Measurements from ENCODE around the gene ATP11B.
"Not testable (repeated sequence)": the region's sequence is repeated elsewhere in the genome, so short reads cannot be mapped to it uniquely, and the experiment has no call there.

The ATP11B gene

DNA sequence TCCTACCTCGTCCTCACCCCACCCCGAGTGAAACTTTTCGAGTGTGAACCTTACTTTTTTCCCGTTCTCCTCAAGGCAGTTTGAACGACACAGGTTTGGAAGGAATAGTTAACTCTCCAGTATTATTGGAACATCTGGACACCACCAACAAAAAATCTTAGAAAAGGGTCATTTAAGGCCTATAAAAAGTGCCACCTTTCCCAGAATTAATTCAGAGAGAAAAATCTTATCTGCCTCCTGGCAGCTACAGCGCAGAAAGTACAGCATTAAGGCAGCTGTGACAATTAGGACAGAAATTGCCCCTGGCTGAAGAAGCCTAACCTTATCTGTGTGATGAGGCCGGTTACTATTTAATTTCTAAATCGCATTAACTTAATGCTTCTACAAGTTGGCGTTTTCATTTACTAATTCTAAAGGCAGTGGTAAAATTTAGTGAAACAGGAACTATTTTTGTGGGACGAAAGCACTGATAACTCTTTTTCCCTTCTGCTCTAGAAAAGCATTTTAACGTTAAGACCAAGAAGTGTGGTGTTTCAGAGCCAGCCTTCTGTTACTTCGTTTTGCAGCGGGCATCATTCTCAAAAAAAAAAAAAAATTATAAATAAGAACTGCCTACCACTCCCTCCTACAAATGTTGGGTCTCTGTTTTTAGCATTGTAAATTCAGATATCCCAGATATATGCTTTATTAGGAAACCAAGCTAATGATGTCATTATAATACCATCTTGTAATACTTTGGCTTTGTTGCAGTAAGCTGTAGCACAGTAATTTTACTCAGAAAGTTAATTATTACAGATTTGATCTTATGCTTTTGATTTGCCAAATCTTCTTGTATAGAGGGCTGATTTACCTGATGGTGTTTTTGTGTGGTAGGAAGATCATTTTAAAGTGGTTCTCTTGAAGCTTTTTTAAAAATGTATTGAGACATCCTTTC, 1.4 kb downstream of the ATP11B start:
- no peak for DNase-seq (ENCODE audit: low read depth in 2 of 2)

DNA sequence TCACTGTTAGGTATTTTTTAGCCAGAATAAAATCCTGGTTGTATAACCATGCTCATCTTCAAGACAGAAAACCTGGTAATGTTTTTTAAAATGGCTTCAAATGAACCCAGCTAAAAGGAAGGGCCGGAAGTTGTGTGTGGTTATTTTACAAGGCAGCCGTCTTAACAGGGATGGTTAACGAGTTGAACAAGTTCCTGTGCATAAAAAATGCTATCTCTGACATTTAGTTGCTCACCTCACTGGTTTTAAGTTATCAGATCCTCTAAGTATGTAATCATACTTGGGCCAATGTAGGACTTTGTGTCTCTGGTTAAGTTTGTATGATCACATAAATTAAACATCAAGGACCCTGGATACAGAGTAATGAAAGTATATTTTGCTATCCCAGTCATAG, 2.1 kb downstream of the ATP11B start:
- no peak for DNase-seq (ENCODE audit: low read depth in 2 of 2)

DNA sequence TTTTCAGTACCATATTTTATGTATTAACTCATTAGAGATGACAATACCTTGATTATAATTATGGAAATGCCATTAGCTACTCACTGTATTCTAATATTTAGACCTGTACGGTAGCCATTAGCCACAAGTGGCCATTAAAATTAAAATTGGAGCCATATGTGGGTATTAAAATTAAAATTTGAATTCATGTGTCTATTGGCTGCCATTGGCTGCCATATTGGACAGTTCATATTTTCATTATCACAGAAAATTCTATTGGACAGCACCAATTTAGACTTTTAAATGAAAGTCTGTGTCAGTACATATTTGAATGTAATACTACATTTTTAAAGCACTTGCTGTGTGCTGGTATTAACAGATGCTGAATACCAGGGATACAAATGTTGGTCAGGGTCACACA, 3.0 kb downstream of the ATP11B start:
- DNase-seq (ENCODE audit: low read depth in 2 of 2): no peak

DNA sequence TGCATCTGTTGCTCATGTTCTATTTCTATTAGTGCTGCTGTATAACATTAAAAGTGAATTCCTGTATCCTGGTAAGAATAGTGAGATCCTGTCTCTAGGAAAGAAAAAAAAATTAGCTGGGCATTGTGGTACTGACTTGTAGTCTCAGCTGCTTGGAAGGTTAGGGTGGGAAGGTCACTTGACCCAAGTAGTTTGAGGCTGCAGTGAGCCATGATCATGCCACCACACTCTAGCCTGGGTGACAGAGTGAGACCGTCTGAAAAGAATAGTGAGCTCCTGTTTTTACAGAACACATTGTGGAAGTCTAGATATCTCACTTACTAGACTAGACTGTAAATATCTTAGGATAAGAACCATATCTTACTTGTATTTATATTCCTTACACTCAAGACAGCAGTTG, 4.6 kb downstream of the ATP11B start:
- no peak for DNase-seq (ENCODE audit: low read depth in 2 of 2)

DNA sequence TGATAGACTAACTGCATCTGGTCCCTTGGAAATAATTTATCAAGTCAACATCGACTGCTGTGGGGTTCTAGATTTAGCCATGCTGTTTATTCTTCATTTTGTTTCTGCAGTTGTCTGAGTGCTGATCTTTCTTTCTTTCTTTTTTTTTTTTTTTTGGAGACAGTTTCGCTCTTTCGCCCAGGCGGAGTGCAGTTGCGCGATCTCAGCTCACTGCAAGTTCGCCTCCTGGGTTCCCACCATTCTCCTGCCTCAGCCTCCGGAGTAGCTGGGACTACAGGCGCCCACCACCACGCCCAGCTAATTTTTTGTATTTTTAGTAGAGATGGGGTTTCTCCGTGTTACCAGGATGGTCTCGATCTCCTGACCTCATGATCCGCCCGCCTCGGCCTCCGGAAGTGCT, 5.8 kb downstream of the ATP11B start:
- DNase-seq (ENCODE audit: low read depth in 2 of 2): not testable (repeated sequence)

DNA sequence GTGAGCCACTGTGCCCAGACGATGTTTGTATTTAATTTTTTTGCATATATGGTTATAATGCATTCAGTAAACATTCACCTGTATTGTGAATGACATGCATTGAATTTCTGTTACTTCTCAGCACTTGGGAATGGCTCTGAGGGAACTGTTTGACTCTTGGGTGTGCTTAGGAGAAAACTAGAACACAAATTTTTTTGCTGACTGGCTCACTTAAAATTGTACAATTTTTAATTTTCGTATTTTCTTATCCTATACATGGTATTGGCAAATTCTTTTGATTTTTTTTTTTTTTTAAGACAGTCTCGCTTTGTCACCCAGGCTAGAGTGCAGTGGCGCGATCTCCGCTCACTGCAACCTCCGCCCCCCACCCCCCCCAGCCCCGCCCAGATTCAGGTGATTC, 7.2 kb downstream of the ATP11B start:
- no peak for DNase-seq (ENCODE audit: low read depth in 2 of 2)

DNA sequence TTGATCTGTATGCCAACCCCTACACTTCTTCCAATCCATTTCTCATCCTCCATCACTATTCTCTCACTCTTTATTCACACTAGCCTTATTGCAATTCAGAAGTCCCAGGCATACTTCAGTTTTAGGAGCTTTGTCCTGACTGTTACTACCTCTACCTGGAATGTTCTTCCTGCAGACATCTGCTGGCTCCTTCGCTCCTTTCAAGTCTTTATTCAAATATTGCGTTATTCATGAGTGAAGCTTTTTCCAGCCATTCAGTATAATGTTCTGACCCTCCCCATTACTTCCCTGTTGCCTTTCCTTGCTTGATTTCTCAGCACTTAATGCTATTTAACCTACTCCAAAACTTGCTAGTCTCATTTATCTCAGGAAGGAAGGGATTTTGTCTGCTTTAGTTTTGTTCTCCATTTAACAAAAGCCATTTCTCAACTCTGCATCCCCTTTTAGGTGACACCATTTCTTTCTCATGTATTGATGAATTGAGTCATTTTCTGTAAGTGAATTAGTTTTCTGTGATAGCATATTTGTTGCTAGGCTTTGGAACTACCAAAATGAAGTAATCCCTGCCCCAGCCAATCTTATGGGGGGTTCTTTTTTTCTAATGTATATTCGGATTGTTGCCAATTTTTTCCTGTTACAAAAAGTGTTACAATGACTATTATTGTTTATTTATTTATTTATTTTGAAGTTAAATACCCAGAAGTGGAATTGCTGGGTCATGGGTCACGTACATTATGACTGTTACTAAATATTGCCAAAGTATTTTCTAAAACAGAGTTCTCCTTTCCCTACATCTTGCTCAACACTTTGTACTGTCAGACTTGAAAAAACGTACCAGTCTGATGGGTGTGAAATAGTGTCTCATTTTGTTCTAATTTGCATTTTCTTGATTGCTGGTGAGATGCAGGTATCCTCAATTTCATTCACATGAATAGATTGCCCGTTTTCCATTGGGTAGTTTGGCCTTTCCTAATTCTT, 9.4 kb downstream of the ATP11B start:
- no peak for DNase-seq (ENCODE audit: low read depth in 2 of 2)

DNA sequence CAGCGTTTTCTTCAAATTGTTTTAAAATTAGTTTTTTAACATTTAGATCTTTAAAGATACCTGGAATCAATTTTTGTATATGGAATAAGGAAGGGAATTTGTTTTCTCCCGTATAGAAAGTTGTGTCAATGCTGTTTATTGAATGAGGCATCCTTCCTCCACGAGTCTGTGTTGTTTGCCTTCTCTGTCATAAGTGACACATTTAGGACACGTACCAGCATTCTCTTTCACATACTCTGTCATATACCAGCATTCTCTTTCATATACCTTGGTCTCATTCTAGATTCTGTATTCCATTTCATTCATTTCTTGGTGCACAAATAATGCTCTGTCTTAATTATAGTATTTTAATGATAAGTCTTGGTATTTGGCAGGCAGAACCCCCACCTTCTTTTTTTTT, 10.3 kb downstream of the ATP11B start:
- no peak for DNase-seq (ENCODE audit: low read depth in 2 of 2)

DNA sequence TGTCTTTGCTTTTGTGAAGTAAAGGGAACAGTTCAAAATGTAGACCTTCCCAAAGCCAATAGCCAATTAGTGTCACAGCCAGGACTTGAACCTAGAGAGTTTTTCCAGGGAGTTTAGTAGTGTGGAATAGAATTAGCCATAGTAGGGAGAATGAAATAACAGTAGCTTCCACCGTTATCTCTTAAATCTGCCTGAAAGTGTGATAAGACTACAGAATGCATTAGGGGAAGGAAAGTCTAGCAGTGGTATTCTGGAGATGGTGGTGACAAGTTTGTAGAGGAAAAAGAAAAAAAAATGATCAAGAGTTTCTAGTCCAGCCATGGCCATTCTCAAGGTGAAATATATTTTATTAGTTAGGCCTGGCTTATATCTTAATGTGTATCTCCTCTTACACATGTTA, 13.8 kb downstream of the ATP11B start:
- no peak for DNase-seq (ENCODE audit: low read depth in 2 of 2)

DNA sequence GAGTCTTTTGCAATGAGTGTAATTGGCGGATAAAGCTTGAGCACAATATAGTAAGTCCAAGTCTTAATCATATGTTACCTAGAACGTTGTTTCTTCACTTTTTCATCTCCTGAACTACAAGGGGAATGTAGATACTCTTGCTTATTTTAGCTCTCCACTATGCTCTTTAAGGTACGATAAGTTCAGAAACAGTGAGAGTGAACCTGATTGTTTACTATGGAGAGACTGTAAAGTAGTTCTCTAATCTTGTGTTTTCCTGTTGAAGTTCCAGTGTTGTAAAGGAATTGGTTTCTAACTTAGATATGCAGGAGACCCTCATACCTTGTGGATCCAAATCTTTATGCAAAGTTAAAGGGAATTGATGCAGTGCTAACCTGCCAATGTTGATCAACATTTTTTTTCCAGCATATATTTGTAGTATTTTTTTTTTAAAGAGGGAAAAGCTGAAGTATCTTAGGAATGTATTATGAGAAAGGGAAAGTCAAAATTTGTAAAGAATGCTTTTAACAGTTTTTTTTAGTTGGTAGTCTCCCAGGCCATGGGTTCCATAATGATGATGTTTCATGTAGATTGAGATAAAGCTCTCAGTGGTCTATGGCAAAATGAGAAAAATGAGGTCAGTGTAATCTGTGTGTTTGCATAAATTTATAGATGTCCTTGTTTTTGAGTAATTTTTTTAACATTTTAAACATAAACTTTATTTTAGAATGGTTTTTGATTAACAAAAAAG, 14.9 kb downstream of the ATP11B start:
- DNase-seq (ENCODE audit: low read depth in 2 of 2): no peak

DNA sequence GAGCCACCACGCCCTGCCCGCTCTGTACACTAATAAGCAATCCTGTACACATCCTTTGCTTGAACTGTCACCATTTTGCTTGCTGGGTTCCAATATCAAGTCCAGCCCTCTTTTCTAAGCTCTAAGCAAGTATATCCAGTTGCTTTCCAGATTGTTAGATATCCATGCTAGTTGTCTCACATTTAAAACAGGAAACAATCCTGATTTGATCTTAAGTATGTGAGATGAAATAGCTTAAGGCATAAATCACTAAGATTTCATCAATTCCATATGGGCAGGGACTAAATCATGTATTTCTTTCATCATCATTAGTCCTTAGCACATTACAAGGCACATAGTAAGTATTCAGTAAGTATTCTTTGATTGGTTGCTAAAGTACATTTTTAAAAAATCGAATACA, 16.2 kb downstream of the ATP11B start:
- DNase-seq (ENCODE audit: low read depth in 2 of 2): no peak

DNA sequence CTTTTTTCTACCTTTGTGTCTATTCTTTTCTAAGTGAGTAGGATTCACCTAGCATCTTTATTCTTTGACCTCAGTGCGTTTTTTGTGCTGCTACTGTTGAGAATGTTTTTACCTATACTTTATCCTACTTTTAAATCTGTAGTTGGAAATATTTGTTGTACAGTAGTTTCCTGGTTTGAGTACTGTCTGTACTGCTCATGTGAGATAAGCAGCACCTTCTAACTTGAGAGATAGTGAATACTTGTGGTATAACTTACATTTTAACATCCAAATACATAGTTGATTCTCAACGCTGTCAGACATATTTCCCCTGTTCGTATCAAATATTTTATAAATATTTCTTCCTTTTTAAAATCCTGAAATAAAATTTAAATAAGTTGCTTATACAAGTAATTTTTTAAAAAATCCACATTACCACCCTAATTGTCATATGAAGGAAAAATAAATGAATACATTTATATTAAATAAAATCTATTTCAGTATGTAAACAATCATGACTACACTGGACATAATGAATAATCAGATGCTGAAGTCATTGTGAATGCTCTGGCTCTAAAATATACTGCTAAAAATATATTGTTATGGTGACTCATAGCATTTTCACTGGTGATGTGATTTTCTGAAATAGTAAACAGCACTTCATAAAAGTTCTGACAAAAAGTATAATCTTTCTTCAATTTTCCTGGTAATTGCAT, 17.4 kb downstream of the ATP11B start:
- DNase-seq (ENCODE audit: low read depth in 2 of 2): no peak

DNA sequence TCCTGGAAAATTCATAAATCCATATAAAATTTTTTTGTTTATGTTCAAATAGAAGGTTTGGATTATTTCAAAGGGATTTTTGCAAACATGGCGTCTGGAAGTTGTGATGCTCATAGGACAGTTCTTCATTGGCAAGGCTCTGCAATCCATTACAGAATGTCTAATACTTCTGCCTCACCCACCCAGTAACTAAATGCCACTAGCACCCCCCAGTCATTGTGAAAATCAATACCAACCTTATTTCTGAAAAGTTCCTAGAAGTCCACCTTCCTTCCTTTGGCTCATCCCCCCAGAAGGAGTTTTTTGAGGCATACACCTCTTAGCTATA, 17.9 kb downstream of the ATP11B start:
- DNase-seq (ENCODE audit: low read depth in 2 of 2): no peak

DNA sequence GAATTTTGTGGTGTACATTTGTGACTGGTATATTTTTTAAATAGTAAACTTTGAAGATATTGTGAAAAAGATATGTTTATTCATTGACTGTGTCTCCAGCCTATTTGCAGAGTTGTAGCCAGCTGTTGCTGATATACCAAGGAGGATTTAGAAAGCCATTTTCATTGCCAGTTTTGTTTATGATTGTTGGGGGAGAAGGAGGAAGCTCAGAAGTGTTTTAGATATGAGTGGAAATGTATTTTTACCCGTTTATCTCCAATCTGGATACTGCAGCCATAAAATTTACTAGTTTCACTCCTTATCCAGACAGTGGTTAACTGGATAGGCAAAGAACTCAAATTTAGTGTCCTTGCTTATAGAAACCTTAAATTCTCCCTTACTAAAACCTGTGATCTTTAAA, 18.8 kb downstream of the ATP11B start:
- no peak for DNase-seq (ENCODE audit: low read depth in 2 of 2)

DNA sequence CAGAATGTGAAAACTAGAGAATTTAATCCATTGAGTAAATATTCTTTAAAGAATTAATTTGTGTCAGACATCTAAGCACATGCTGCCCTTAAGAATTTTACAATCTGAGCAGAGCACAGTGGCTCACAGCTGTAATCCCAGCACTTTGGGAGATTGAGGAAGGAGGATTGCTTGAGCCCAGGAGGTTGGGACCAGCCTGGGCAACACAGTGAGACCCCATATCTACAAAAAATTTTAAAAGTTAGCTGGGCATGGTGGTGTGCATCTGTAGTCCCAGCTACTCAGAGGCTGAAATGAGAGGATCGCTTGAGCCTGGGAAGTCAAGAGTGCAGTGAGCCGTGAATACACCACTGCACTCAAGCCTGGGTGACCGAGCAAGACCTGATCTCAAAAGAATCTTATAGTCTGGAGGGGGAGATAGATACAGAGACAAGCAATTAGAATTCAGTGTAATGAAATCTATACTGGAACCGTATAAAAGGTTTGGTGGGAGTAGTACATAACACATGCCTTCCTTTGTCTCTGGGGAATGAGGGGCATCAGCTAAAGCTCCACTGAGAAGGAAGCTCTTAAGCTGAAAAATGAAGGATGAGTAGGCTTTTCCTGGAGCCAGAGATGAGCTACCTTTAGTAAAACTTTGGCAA, 21.2 kb downstream of the ATP11B start:
- DNase-seq (ENCODE audit: low read depth in 2 of 2): no peak

DNA sequence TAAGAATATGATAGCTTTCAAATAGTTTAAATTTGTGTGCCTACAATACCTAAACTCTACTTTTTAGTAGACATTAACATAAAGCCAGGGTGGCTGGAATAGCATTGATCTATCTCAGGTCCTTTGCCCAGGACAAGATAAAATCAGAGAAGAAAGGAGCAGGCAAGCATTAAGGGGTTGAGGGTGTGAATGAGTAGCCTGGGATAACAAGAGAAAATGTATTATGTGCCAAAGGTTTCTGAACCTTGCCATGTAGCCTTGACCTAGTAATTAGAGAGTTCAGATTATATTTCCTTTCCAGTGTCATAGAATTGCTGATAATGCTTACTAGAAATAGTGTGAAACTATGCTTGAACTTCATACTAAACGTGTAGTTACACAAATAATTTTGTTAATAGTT, 22.9 kb downstream of the ATP11B start:
- DNase-seq (ENCODE audit: low read depth in 2 of 2): no peak

DNA sequence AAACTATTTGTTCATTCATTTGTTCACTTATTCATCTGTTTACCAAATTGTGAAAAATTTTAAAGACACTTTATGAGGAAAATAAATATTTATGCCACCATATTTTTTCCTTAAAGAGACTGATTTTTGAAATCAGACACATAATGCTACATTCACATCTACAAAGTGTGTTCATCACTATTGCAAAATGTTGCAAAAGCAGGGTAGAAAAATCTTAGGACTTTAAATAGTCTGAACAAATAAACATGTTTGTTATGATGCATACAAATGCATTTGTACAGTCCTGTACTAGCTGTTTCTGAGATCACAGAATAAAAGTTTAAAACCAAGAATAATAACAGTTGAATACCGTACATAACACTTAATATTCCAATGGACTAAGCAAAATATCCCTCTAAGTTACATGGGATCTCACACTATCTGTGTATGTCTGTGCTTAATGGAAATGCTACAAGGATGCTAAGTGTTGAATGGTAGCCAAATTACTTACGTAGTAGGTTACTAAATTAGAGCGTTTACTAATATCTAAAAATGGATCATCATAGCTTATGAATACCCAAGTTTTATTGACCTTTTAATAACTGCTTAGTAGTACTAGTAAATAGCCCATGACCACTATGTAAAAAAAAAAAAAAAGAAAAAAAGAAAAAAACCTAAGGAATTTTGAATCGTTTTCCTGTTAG, 25.1 kb downstream of the ATP11B start:
- DNase-seq (ENCODE audit: low read depth in 2 of 2): no peak

DNA sequence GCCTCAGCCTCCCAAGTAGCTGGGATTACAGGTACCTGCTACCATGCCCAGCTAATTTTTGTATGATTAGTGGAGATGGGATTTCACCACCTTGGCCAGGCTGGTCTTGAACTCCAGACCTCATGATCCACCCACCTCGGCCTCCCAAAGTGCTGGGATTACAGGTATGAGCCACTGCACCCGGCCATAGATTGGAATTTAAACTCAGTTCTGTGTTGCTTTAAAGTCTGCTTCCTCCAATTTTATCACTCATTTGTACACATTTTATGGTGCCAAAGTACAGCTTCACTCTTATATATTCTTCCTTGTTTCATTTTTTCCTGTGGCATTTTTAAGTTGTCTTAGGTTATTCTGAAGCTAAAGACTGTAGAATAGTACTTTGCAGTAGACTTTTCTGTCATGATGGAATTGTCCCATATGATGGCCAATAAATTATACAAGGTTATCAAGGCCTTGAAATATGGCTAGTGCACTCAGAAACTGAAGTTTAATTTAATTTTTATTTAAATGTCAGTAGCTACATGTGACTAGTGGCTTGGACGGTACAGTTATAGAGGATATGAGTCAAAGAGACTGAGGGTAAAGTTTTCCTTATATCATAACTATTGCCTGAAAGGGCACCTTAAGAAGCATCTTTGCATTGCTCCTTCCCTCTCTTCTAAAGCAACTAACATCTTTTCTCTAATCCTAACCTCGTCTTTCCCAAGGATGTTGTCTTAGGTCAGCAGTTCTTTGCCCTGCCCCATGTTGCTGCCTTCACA, 28.1 kb downstream of the ATP11B start:
- DNase-seq (ENCODE audit: low read depth in 2 of 2): no peak

DNA sequence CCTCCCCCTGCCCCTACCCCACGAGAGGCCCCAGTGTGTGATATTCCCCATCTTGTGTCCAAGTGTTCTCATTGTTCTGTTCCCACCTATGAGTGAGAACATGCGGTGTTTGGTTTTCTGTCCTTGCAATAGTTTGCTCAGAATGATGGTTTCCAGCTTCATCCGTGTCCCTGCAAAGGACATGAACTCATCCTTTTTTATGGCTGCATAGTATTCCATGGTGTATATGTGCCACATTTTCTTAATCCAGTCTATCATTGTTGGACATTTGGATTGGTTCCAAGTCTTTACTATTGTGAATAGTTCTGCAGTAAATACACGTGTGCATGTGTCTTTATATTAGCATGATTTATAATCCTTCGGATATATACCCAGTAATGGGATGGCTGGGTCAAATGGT, 29.0 kb downstream of the ATP11B start:
- not testable (repeated sequence) for DNase-seq (ENCODE audit: low read depth in 2 of 2)

DNA sequence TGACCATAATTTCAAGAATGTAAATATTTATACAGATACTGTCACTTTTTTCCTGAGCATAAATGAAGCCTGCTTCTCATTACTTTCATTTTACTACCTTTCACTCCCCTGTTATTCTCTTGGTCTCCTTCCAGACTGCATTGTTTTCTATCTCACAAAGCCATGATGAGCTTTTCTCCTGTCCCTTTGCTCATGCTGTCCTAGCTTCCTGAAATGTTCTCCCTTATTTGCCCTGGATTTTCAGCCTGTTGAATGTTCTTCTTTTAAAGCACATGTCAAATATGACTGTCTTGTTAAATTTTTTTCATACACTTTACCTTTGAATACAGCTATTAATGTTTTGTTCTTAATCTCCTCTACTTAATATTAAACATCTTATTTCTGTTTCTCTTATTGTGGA, 31.7 kb downstream of the ATP11B start:
- DNase-seq (ENCODE audit: low read depth in 2 of 2): no peak

Data from stimulated activated CD4-positive, alpha-beta T cell treated with anti-CD3 and anti-CD28 coated beads, Interleukin-12 subunit alpha, Interleukin-12 subunit beta, amount 100 ng/mL, for 24 hours (primary cell).